RWPE1 (cell line): Measurements from ENCODE around the gene RECQL5.

ENCODE experiments used
- CTCF ChIA-PET: fragments of 350-600 bp; sonication (Branson Sonifier 250); formaldehyde crosslinking; extraction: SDS; loops from one replicate; lab custom pipeline; 2021; lab: Yijun Ruan, JAX
- POLR2A ChIA-PET: fragments of 400-600 bp; formaldehyde crosslinking; extraction: SDS; loops from one replicate; lab custom pipeline; 2020; ENCODE audit warnings: antibody characterized with exemption; ENCODE audit not compliant: low non-redundant PET; lab: Yijun Ruan, JAX
- DNase-seq: peaks from one replicate; pipeline ENCODE4 v3.0.0; 2012; ENCODE audit warnings: low spot score
- H3K27ac ChIP-seq: fragments of 450-650 bp; 2 replicates; pipeline ENCODE4 v1.5.1; 2017
- TF ChIP-seq, protein P1 (sequence below): fragments of 450-650 bp; conservative IDR thresholded peaks from 2 replicates; pipeline ENCODE4 v1.5.1; 2017; ENCODE audit warnings: low read depth, mild to moderate bottlenecking

Gene RECQL5

DNA sequence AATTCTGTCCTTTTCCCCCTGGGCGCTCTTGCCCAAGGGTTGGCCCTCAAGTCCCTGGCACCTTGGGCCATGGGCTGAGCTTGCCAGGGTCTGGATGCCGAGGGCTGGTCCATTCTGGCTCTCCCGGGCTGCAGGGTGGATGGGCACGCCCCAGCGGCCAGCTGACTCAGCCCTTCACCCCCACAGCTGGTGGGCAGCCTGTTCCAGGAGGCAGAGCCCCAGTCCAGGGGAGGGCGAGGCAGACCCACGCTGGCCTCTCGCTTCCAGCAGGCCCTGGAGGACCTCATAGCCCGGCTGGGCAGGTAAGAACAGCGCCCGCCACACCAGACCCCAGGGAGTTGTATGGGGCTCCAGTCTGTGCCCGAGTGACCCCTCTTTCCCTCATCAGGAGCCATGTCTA, 64.3 kb downstream of the RECQL5 start:
- peak overlapping the region; percentile 58; the same call in 1 of the 2 replicates for H3K27ac ChIP-seq
- ChIA-PET POLR2A (no interaction called here), CTCF (interaction anchor here (2.5 to 3.5 kb wide), 3 partner anchors 11 to 31 kb away, joined by 12 to 29 read pairs (median 26); partner anchors contain the start of gene SMIM5)
- DNase-seq: no peak
- TF ChIP-seq, protein P1, sequence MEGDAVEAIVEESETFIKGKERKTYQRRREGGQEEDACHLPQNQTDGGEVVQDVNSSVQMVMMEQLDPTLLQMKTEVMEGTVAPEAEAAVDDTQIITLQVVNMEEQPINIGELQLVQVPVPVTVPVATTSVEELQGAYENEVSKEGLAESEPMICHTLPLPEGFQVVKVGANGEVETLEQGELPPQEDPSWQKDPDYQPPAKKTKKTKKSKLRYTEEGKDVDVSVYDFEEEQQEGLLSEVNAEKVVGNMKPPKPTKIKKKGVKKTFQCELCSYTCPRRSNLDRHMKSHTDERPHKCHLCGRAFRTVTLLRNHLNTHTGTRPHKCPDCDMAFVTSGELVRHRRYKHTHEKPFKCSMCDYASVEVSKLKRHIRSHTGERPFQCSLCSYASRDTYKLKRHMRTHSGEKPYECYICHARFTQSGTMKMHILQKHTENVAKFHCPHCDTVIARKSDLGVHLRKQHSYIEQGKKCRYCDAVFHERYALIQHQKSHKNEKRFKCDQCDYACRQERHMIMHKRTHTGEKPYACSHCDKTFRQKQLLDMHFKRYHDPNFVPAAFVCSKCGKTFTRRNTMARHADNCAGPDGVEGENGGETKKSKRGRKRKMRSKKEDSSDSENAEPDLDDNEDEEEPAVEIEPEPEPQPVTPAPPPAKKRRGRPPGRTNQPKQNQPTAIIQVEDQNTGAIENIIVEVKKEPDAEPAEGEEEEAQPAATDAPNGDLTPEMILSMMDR: no peak

DNA sequence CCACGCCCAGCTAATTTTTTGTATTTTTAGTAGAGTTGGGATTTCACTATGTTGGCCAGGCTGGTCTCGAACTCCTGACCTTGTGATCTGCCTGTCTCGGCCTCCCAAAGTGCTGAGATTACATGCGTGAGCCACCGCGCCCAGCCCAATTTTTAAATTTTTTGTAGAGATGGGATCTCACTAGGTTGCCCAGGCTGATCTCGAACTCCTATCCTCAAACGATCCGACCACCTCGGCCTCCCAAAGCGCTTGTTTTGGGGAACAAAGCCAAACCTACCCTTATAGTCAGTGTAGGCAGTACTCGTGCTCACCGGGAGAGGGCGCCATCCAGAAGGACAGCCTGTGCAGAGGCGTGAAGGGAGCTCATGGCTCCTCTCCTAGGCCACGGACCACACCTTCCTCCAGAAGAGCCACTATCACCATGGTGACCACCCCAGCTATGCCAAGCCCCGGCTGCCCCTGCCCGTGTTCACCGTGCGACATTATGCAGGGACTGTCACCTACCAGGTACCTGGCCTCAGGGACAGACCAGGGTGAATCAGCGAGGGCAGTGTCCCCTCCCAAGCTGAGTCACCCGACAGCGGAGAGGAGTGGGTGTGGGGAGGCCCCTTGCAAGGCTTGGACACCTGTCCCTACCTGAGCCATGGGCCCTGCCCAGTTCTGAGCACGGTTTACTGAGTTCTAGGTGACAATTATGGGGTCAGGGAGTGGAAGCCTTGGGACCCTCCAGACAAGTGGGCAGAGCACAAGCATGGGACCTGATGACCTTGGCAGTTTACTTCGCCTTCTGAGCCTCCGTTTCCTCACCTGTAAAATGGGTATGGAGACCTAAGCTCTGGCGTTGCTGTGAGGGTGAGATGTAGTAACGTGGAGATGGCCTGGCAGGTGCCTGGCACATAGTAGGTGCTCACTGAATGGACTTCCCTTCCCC, 65.6 kb downstream of the RECQL5 start:
- no peak overlapping the region for H3K27ac ChIP-seq
- POLR2A ChIA-PET: no interaction called here
- TF ChIP-seq, protein P1: peak; percentile 80
- DNase-seq: peak; percentile 43
- CTCF ChIA-PET: interaction anchor here (0.5 to 3.5 kb wide), 17 partner anchors 8 to 160 kb away, joined by 3 to 29 read pairs (median 5); partner anchors contain the start of gene SMIM5

DNA sequence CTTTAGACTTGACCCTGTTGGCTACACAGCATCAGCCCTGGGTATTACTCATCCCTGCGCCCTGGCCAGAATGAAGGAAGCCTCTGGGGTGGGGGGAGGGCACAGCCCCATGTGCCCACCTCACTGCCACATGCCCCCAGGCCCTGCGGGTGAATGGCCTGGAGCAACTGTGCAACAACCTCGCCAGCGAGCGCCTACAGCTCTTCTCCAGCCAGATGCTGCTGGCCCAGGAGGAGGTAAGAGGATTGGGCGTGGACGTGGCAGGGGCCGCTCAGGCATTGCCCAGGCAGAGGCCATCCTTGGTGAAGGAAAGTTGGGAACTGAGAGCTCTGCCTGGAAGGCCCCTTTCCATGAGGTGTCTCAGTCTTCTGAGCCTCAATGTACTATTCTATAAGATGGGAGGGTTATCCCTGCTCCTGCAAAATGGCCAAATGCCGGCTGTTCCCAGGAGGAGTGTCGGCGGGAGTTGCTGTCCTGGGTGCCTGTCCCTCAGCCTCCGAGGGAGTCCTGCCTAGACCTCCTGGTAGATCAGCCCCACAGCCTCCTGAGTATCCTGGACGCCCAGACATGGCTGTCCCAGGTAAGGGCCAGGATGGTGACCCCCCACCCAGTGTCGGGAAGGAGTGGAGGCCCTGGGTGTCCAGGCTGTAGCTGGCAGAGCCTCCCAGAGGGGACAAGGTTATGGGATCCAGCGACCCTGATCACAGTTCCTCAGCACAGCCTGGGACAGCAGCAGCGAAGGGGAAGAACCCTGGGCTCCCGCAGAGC, 70.5 kb downstream of the RECQL5 start:
- H3K27ac ChIP-seq: no peak overlapping the region
- POLR2A ChIA-PET: interaction anchor here (0.6 kb wide), 1 partner anchor 71 kb away, joined by 3 read pairs; no protein-coding TSS in a partner anchor
- TF ChIP-seq, protein P1: no peak
- CTCF ChIA-PET: interaction anchor here (0.6 to 1.0 kb wide), 3 partner anchors 80 to 847 kb away, joined by 3 to 5 read pairs (median 3); partner anchors contain the start of gene TSEN54
- no peak for DNase-seq

DNA sequence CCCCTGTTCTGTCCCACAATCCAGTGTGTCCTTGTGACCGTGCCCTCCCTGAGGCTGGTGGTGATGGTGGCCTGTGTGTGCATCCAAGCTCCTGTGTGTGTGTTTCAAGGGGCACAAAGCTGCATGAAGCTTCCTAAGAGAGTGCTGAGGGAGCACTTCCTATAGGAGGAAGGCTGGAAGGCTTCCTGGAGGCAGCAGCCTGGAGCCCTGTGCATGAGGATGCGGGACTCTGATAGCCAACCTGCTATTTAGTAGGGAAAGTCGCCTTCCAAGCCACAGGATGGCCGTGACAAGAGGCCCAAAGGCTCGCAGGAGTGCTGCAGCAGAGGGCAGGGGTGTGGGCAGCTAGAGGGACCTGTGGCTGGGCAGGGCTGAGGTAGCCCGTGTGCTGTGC, 71.0 kb downstream of the RECQL5 start:
- TF ChIP-seq, protein P1: no peak
- POLR2A ChIA-PET: interaction anchor here (0.6 kb wide), 1 partner anchor 71 kb away, joined by 3 read pairs; no protein-coding TSS in a partner anchor
- DNase-seq: no peak
- CTCF ChIA-PET: interaction anchor here (0.6 to 1.0 kb wide), 3 partner anchors 80 to 848 kb away, joined by 3 to 5 read pairs (median 3); partner anchors contain the start of gene TSEN54
- no peak overlapping the region for H3K27ac ChIP-seq

DNA sequence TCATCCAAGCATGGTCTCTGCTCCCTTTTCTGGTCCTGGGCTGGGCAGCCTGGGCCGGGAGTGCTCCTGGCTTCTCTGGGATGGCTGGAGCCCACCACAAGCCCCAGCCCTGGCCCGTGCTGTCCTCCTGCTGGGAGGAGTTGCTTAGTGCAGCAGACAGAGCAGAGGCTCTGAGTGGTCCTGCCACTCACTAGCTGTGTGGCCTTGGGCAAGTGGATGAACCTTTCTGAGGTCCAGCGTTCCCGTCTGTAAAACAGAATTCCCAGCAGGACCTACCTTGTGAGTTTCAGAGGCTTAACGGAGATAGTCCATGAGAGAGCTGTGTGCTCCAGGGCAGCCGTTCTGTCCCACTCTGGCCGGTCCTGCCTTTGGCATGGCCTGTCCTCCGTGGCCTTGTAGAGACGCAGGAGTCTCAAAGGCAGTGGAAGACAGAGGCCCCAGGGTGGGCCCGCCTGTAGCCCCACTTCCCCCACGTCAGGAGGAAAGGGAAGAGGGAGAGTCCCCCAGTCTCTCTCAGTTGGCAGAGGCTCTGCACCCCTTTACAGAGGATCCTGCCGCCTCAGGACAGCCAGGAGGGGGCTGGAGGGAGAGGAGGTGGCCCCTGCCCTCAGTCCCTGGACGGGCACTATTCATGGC, 71.6 kb downstream of the RECQL5 start:
- TF ChIP-seq, protein P1: no peak
- POLR2A ChIA-PET: no interaction called here
- DNase-seq: no peak
- H3K27ac ChIP-seq: no peak overlapping the region
- CTCF ChIA-PET: interaction anchor here (0.6 to 1.0 kb wide), 2 partner anchors 17 to 79 kb away, joined by 3 read pairs; partner anchors contain the start of gene TSEN54
